Ascending aorta (tissue), 2 donors: ENCODE results near the gene CHST11. TPM values are rescaled to one million over a fixed set of nuclear protein-coding genes. Genes with fewer than 3 reads are reported as not detected.

Experiments
- DNase-seq, 2 donors: peaks; one replicate each; pipeline ENCODE4 v3.0.0-alpha.2; 2019; ENCODE audit warnings: low spot score in 2 of 2
- H3K27ac ChIP-seq, 2 donors: fragments of 200-600 bp; sonication (generic); one replicate each; pipeline ENCODE4 v1.5.1; 2016 to 2017; ENCODE audit warnings: mild to moderate bottlenecking in 1 of 2
- H3K27me3 ChIP-seq: fragments of 200-600 bp; sonication (generic); one replicate; pipeline ENCODE4 v1.5.1; 2017
- H3K36me3 ChIP-seq, 2 donors: fragments of 200-600 bp; sonication (generic); one replicate each; pipeline ENCODE4 v1.5.1; 2016
- H3K4me1 ChIP-seq, 2 donors: fragments of 200-600 bp; sonication (generic); one replicate each; pipeline ENCODE4 v1.5.1; 2016 to 2017; ENCODE audit warnings: mild to moderate bottlenecking in 1 of 2
- H3K4me3 ChIP-seq, 2 donors: fragments of 200-600 bp; sonication (generic); one replicate each; pipeline ENCODE4 v1.5.1; 2016 to 2017; ENCODE audit warnings: mild to moderate bottlenecking in 1 of 2
- H3K9me3 ChIP-seq, 2 donors: fragments of 200-600 bp; sonication (generic); one replicate each; pipeline ENCODE4 v1.5.1; 2016
- intact Hi-C: fragments of 100-400 bp; cut with DNase I; formaldehyde crosslinking; loops from one replicate; pipeline ENCODE4 v1.15.1; 2023
- total RNA-seq: library from RNA; depleted of rRNA; stranded (reverse); fragments of >200 nt; gene quantifications from one replicate; pipeline ENCODE4 v1.1.0, GENCODE V29; 2016
- TF ChIP-seq, protein P1 (sequence below), 3 experiments: fragments of 200-600 bp in 2 of 3; fragments of 450-650 bp in 1 of 3; sonication (generic) in 2 of 3; IDR thresholded peaks; one replicate each; pipeline ENCODE4 v1.5.1; 2016 to 2019; ENCODE audit warnings: antibody characterized with exemption in 3 of 3, mild to moderate bottlenecking in 1 of 3, moderate library complexity in 1 of 3

CHST11 gene
- total RNA-seq, 1 donor from 2014 or later = 63.2 TPM

DNA sequence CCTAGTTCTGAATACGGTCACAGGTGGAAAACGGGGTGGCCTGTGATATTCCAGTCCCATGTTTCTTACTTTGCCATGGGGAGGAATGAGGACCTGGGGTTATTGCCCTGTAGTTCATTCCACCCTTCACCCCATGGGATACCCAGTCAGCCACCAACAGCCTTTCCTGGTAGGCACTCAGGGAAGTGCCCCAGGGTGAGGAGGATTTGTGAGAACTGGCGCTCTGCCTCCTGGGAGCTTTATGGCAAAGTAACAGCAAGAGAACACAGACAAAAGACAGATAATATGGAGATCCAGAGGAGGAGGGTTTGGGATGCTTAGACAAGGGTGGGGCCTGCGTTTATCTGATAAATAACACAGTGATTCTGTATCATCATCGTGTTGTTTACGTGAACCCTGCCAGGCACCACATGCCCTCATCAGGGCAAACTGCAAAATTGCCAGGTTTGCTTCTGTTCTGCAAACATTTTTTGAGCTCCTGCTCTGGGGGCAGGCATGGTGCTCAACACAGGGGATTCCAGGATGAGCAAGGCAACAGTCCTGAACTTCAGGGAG is 277.9 kb downstream of the CHST11 start:
- Histone ChIP-seq H3K4me1 (peaks cover 0 to 43% of the 10 kb centered on the region in 2 donors), H3K27me3 (no peaks in the 10 kb centered on the region), H3K27ac (peak overlapping the region in 1 of 2 donors; percentile 34), H3K4me3 (no peak overlapping the region), H3K9me3 (no peaks in the 10 kb centered on the region), H3K36me3 (no peaks in the 10 kb centered on the region)
- TF ChIP-seq, protein P1, sequence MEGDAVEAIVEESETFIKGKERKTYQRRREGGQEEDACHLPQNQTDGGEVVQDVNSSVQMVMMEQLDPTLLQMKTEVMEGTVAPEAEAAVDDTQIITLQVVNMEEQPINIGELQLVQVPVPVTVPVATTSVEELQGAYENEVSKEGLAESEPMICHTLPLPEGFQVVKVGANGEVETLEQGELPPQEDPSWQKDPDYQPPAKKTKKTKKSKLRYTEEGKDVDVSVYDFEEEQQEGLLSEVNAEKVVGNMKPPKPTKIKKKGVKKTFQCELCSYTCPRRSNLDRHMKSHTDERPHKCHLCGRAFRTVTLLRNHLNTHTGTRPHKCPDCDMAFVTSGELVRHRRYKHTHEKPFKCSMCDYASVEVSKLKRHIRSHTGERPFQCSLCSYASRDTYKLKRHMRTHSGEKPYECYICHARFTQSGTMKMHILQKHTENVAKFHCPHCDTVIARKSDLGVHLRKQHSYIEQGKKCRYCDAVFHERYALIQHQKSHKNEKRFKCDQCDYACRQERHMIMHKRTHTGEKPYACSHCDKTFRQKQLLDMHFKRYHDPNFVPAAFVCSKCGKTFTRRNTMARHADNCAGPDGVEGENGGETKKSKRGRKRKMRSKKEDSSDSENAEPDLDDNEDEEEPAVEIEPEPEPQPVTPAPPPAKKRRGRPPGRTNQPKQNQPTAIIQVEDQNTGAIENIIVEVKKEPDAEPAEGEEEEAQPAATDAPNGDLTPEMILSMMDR (IDR thresholded peaks at IDR 0.05) = no peak
- DNase-seq = no peak
- intact Hi-C loops = loop anchor here (5.0 to 10.0 kb wide), 2 partner anchors 143 to 320 kb away; no protein-coding TSS in a partner anchor

DNA sequence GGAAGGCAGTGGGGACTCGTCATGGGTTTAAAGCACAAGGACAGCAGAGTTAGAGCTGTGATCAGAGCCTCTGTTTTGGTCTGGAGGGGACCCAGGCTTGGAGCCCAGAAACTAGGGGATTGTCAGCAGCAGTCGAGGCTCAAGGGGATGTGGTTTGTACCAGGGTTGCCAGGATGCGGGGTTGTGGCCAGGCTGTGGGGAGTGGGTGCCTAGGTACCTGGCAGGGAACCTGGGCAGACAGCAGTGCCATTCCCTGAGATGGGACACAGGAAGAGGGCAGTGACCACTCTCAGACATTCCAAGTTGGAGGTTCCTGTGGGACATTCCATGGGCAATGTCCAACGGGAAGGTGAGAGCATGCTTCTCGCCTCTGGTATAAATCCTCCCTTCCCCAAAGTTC is 279.1 kb downstream of the CHST11 start:
- Histone ChIP-seq H3K4me3 (no peak overlapping the region), H3K4me1 (peaks cover 0 to 43% of the 10 kb centered on the region in 2 donors), H3K27ac (peak overlapping the region; percentile 41 to 44), H3K36me3 (no peaks in the 10 kb centered on the region), H3K9me3 (no peaks in the 10 kb centered on the region), H3K27me3 (no peaks in the 10 kb centered on the region)
- DNase-seq = no peak
- intact Hi-C loops = loop anchor here (5.0 to 10.0 kb wide), 2 partner anchors 142 to 319 kb away; no protein-coding TSS in a partner anchor
- TF ChIP-seq, protein P1 (IDR thresholded peaks at IDR 0.05) = no peak

DNA sequence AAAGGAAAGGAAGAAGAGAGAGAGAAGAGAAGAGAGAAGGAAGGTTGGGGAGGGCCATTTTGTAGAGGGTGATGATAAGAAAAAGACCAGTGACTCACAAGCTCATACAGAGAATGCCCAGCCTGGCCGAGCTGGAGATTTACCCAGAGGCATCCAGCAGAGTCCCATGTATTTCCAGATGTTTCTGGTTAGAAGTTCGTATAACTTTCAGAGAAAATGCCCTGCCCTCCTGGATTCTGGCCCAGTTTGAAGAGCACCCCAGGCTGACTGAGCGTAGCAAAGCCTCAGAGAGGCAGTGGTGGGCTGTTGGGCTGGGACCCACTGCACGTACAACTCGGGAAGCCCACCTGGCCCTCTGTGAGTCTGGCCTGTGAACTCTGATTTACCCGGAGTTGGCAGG is 279.6 kb downstream of the CHST11 start:
- Histone ChIP-seq H3K9me3 (no peaks in the 10 kb centered on the region), H3K36me3 (no peaks in the 10 kb centered on the region), H3K27ac (peak overlapping the region; percentile 41 to 44), H3K4me1 (peaks cover 0 to 43% of the 10 kb centered on the region in 2 donors), H3K27me3 (no peaks in the 10 kb centered on the region), H3K4me3 (no peak overlapping the region)
- TF ChIP-seq, protein P1 (IDR thresholded peaks at IDR 0.05) = no peak
- intact Hi-C loops = loop anchor here (5.0 to 10.0 kb wide), 2 partner anchors 141 to 318 kb away; no protein-coding TSS in a partner anchor
- no peak for DNase-seq

DNA sequence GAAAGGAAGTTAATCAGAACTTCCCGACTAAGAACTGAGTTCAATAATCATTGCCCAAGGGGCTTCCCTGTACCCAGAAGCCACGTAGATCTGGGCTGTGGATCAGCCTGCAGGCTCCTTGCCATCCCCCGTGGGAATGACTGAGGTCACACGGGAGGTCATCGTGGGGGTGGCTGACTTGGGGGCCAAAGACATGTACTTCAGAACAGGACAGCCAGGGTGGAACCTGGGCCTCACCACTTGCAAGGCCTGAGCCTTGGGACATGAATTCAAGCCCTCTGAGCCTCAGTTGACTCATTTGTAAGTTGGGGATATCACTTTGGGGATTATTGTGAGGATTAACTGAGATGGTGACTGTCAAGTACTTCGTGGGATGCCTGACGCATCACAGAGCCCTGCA is 280.4 kb downstream of the CHST11 start:
- Histone ChIP-seq H3K27me3 (no peaks in the 10 kb centered on the region), H3K4me3 (no peak overlapping the region), H3K36me3 (no peaks in the 10 kb centered on the region), H3K27ac (peak overlapping the region; percentile 5 to 41), H3K9me3 (no peaks in the 10 kb centered on the region), H3K4me1 (peaks cover 0 to 44% of the 10 kb centered on the region in 2 donors)
- intact Hi-C loops = loop anchor here (5.0 to 10.0 kb wide), 2 partner anchors 140 to 318 kb away; no protein-coding TSS in a partner anchor
- no peak for DNase-seq
- TF ChIP-seq, protein P1 (IDR thresholded peaks at IDR 0.05) = no peak

DNA sequence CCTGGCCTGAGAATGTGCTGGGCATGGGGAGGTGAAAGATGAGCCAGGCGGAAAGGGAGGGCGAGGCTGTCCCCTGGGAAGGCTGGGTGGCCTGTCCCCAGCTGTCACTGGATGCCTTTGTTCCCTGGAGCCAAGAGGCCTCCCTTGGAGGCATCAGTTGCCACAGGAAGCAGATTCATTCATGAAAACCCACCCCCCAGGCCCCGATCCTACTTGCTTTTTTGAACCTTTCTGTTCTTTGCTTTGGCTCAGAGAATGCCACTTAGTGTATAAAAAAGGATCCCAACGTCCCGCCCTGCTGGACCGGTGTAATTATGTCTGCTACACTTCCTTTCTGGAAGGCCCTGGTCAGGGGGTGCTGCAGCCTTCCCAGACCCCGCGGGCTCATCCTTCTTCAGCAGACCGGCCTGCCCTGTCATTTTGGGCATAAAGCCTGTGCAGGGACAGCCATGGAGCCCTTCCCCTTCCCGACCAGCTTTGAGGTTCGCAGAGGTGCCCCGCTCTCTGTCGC is 281.1 kb downstream of the CHST11 start:
- intact Hi-C loops = loop anchor here (5.0 to 10.0 kb wide), 2 partner anchors 139 to 317 kb away; no protein-coding TSS in a partner anchor
- DNase-seq = no peak
- TF ChIP-seq, protein P1 (IDR thresholded peaks at IDR 0.05) = no peak
- Histone ChIP-seq H3K27me3 (no peaks in the 10 kb centered on the region), H3K36me3 (no peaks in the 10 kb centered on the region), H3K4me3 (no peak overlapping the region), H3K4me1 (peaks cover 0 to 52% of the 10 kb centered on the region in 2 donors), H3K27ac (peak overlapping the region; percentile 17 to 41), H3K9me3 (no peaks in the 10 kb centered on the region)
